ENCODE measurements around the gene ARID4B.
"Not testable (repeated sequence)": the region's sequence is repeated elsewhere in the genome, so short reads cannot be mapped to it uniquely, and the experiment has no call there.

Gene ARID4B

DNA sequence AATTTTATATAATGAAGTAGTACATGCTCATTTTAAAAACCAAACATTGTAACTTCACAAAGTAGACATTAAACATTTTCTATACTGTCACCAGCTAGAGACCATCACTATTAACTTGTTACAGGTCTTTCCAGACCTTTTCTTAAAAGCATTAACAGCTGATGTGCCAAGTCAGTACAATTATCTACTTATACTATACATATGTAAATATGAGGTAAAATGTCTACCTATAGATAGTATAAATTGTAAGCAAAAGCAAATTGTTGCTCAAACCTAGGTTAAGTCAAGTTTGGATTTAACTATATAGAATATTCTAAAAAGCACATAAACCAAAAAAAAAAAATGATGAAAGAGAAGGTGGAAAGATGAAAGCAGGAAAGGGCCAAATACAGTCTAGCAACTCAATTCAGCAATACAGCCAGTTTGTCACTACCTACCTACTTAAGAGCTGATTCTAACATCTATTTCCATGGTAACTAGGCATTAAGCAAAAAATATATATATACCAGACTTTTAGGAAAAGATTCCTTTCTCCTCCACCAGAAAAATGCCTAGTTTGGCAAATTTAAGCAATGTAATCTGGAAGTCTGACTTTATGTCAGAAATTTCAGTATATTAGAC, 34.5 kb downstream of the ARID4B start:
- no peak for DNase-seq

DNA sequence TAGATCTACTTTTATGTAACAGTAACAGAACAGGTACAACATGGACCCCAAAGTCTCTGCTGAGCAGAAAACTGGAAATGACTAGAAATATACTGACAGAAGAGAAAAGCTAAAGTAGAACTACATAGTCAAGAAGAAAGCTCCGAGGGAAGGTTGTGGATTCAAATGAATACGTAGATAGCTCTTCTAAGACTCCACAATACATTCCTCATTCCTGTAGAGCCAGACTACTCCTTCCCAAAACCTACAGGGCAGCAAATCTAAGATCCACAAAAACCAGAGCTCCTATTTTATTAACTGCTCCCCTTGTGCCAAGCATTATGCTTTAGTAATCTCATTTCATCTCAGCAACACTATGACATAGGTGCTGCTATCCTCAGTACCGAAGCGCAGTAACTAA, 35.2 kb downstream of the ARID4B start:
- no peak for DNase-seq

DNA sequence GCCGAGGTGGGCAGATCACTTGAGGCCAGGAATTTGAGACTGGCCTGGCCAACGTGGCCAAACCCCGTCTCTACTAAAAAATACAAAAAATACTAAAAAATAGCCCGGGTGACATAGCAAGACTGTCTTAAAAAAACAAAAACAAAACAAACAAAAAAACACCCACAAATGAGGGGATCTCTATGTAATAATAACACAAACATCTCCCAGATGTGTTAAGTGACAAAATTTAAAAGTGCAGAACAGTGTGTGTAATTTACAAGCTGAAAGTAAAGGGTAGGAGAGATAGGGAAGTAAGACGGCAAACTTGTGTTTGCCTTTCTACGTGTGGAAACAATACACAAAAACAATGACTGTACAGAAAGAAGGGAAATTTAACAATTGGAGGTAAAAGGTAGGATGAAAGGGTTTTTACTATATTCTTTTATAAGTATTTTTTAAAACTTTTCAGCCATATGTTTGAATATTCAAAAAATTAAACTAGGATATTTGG, 36.3 kb downstream of the ARID4B start:
- DNase-seq: no peak

DNA sequence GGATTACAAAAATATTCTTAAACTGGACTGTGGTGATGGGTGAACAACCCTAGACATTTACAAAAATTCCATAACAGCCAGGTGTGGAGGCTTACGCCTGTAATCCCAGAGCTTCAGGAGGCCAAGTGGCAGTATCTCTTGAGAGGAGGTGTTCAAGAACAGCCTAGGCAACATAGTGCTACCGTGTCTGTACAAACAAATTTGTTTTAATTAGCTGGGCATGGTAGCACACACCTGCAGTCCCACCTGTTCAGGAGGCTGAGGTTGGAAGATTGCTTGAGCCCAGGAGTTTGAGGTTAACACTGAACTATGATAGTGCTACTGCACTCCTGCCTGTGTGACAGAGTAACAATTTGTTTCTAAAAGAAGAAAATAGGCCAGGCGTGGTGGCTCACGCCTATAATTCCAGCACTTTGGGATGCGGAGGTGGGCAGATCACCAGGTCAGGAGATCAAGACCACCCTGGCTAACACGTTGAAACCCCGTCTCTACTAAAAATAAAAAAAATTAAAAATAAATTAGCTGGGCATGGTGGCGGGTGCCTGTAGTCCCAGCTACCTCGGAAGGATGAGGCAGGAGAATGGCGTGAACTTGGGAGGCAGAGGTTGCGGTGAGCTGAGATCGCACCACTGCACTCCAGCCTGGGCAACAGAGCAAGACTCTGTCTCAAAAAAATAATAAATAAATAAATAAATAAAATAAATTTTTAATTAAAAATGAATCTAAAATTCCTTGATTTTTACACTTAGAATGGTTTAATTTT, 37.1 kb downstream of the ARID4B start:
- no peak for DNase-seq

DNA sequence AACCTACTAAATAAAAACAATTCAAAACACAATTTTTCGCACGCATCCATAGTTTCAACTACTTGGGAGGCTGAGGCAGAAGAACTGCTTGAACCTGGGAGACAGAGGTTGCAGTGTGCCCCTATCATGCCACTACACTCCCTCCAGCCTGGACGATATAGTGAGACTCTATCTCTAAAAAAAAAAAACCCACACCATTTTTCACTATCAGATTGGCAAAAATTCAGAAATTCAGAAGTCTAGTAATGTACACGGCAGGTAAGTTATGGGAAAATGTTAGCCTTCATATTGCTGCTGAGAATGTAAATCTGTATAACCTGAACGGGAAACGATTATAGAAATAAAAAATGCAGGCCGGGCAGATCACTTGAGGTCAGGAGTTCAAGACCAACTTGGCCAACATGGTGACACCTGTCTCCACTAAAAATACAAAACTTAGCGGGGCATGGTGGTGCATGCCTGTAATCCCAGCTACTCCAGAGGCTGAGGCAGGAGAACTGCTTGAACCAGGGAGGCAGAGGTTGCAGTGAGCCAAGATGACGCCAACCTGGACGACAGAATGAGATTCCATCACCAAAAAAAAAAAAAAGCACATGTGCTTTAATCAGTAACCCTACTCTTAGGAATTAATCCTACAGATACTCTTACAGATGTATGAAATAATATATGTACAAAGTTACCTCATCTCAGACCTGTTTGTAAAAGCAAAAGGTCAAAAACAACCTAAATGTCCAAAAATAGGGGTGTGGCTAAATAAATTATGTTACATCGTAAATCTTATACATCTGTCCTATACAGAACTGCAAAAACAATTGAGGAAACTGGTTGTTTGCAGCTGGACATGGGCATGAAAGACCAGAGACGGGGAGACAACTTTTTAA, 37.9 kb downstream of the ARID4B start:
- DNase-seq: no peak

DNA sequence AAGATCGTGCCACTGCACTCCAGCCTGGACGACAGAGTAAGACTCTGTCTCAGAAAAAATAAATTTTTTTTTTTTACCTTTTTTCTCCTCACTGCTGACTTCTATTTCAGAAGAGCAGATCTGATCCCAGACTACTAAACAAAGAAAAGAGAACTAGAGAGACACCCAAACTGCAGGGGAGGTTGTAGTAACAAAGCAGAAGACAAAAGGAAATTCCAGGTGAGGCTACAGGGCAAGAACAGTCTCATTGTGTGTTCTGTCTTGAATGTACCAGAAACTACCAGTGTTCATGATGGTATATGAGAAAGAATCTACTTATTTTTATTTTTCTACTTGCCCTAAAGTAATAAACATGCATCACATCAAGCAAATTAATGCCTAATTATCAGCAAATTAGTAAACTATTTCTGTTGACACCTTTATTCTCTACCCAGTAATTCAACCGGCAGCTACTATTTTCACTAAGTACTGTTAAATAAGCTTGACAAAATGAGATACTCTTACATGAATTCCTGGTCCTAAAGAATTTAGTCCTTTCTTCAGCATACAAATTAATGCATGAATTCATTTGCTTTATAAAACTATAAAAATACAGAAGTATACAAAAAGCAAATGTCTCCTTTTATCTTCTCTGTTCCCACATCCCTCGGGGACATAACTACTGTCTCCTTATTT, 40.6 kb downstream of the ARID4B start:
- no peak for DNase-seq

DNA sequence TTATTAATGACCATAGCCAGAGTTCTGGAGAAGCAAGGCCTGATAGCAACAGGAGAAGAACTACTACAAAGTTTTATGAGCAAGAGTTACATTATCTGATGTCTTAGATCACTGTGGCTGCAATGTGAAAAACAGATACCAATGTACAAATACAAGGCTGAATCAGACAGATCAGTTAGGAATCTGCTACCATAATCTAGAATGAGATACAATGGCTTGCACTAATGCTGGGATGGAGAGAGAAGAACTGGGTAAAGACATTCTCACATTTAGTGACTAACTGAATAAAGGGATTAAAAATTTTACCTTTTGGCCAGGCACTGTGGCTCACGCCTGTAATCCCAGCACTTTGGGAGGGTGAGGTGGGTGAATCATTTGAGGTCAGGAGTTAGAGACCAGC, 41.3 kb downstream of the ARID4B start:
- no peak for DNase-seq

DNA sequence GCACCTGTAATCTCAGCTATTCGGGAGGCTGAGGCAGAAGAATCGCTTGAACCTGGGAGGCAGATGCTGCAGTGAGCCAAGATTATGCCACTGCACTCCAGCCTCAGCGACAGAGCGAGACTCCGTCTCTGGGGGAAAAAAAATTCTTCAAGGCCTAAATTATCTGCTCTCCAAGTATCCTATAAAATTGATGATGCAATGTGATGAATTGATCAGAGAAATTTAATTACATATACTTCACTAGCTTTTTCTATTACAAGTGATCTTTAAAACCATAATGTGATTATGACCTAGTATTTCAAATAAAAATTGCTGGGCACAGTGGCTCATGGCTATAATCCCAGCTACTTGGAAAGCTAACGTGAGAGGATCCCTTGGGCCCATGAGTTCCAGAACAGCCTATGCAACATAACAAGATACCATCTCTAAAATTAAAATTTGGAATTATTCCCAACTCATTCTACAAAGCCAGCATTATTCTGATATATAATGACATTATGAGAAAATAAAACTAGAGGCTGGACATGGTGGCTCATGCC, 43.7 kb downstream of the ARID4B start:
- no peak for DNase-seq

DNA sequence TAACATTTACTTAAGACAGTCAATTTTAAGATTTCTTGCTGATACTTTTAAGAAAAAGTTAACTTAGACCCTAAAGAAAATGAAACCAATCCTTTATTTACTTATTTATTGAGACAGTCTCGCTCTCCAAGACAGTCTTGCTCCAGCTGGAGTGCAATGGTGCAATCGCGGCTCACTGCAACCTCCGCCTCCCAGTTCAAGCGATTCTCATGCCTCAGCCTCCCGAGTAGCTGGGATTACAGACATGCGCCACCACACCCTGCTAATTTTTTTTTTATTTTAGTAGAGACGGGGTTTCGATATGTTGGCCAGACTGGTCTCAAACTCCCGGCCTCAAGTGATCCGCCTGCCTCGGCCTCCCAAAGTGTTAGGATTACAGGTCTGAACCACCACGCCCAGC, 44.3 kb downstream of the ARID4B start:
- DNase-seq: not testable (repeated sequence)

DNA sequence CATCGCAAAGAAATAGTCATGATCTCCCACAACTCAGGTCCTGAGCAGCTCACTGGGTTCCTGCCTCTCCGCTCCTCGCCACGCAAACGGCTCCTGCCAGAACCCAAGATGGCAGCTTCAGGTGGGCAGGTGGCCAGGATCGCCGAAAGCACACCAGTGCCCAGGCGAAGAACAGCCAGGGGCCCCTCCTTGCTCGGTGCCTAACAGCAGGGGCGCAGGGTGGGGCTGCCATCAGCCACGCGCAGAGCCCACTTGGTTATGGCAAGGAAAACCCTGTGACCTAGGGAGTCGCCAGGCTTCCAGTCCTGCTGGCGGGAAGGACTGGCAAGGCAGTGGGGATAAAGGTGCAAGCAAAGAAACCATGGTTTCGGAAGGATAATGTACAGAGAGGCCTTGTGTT, 47.5 kb downstream of the ARID4B start:
- DNase-seq: no peak

DNA sequence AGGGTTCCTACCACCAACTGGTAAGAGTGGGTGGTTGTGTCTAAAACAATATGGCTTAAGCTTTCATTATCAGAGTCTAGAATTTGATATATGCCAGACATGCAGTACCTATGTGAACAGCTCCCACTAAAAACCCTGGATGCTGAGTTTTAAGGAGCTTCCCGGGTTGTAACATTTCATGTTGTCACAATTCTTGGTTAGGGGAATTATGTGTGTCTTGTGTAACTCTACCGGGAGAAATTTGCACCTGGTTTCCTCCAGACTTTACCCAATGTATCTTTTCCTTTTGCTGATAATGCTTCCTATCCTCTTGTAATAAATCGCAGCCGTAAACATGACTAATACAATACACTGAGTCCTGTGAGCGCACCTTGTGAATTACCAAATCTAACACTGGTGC, 48.3 kb downstream of the ARID4B start:
- no peak for DNase-seq

DNA sequence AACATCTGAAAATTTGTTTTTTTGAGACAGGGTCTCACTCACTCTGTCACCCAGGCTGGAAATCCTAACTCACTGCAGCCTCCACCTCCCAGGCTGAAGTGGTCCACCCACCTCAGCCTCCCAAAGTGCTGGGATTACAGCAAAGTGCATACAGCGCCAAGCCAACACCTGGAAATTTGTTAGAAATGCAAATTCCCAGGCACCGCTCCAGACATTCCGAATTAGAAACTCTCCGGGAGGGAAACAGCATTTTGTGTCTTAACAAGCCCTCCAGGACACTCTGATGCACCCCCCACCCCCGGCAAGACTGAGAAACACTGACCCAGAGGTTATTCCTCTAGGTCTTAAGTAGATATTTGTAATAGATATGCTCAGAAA, 49.1 kb downstream of the ARID4B start:
- no peak for DNase-seq

DNA sequence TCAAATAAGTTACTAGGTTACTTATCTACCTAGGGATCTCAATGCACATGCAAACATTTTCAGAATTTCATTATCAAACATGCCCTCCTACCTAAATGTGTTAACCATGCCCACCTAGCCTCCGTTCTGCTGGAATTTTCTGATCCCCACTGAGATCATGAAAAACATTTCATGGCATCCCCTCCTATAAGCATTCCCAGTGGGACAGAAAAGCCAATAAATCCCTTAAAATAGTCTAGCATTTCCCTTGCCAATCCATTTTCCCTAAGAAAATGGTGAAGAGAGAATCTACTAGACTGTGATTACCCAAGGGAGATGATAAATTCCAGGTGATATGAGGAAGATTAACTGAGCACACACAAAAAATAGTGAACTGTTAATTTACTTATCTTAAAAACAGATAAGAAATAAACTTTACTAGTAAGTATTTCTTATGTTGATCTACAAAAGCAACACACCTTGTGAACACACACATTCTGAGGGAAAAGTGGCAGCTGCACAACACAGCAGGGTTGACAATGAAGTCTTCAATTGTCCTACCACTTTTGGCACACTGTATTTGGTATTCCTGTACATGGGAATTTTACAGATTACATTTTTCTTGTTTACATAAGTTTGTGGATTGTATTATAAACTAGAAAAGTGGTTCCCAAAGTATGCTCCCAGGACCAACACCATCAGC, 49.6 kb downstream of the ARID4B start:
- DNase-seq: no peak

DNA sequence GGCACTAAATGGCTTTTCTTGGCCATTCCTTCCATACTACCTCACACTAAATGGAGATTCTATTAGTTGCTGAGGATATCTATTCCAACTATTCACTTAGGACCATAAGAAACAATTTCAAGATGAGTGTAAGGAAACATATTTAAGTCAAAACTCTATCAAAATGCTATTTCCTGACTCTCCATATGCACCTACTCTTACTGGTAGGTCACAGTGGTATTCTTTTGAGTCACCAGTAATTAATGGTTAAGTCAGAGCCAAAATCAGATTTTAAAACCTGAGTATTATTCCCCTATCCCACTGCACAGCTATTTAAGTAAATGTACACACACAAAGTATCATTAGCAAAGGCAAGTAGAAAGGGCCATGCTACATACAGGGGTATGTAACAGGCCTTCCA, 50.3 kb downstream of the ARID4B start:
- DNase-seq: no peak

DNA sequence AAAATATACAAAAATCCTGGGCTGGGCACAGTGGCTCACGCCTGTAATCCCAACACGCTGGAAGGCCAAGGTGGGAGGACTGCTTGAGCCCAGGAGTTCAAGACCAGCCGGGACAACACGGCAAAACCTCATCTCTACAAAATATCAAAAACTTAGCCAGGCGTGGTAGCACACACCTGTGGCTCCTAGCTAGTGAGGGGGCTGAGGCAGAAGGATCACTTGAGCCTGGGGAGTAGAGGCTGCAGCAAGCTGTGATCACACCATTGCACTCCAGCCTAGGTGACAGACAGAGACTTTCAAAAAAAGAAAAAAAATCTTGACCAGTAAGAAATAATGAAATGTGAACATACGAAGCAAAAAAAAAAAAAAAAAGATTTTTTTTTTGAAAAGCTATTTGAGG, 52.1 kb downstream of the ARID4B start:
- DNase-seq: no peak

DNA sequence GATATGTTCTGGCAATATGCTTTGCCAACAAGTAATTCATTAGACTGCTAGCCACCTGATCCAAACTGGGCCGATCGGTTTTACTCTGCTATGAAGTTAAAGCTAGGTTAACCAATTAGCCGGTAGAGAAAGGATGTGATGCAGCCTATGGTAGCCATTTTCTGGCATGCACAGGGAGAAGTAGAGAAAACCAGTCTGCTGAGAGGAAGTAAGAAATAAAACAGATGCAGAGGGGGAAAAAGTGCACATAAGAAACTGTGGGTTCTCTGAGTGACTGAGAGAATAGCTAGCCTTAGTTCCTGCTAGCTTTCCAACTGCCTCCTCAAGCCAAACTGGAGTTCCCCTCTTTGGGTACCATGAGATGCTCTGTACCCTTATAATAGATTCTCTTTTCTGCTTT, 52.8 kb downstream of the ARID4B start:
- DNase-seq: no peak

DNA sequence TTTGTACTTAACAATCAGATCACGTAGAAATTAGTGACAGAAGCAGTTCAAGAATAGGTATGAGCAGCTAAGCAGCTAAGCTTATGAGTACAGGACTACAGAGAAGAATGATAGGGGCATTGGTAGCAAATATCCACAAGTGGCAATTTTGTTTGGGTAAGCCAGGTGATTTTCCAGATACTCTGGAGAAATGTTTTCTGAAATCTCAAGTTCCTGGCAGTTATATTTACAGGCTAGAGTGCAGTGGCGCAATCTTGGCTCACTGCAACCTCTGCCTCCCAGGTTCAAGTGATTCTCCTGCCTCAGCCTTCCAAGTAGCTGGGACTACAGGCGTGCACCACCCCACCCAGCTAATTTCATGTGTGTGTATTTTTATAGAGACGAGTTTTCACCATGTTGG, 55.1 kb downstream of the ARID4B start:
- no peak for DNase-seq

DNA sequence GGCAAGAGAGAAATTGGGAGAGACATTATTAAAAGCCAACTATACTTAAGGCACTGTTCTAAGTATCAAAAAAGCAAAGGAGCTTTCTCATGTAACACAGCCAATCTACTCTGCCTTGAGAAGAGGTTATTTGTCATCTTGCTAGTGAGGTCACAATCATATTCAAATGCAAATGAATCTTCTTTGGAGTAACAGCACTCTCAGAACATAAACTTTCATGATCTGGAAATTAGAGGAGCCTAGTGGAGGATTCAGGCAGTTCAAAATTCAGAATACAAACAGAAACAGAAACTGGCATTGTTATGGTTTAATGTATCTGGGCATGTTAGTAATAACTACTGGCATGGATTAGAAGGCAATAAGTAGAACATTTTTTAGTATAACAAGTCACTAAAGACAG, 57.4 kb downstream of the ARID4B start:
- DNase-seq: no peak

DNA sequence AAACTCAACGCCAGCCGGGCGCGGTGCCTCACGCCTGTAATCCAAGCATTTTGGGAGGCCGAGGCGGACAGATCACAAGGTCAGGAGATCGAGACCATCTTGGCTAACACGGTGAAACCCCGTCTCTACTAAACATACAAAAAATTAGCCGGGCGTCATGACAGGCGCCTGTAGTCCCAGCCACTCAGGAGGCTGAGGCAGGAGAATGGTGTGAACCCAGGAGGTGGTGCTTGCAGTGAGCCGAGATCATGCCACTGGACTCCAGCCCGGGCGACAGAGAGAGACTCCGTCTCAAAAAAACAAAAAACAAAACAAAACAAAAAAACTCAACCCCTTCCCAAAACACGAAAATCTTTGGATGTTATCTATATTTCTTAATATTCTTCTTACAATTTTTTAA, 58.0 kb downstream of the ARID4B start:
- not testable (repeated sequence) for DNase-seq

DNA sequence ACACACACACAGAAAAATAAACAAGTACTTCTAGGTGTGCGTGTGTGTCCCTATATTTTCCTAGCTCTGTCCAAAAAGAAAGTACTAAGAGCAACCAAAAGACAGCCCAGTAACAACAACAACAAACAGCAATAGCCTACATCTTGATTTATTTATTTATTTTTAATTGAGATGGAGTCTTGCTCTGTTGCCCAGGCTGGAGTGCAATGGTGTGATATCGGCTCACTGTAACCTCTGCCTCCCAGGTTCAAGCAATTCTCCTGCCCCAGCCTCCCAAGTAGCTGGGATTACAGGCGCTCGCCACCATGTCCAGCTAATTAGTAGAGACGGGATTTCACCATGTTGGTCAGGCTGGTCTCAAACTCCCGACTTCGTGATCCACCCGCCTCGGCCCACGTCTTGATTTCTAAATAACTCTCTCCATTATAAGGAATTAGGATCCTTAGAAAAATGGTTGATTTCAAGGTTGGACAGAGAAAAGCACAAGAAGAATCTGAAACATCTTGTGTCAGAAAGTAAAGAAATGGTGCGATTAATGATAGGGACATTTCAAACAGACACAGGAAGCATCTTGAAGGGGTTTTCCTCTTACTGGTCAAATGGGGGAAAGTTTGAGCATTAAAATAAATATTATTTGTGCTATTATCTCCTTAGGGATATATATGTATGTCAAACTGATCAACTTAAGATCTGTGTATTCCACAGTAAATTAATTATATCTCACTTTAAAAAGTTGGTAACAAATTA, 59.4 kb downstream of the ARID4B start:
- DNase-seq: no peak

DNA sequence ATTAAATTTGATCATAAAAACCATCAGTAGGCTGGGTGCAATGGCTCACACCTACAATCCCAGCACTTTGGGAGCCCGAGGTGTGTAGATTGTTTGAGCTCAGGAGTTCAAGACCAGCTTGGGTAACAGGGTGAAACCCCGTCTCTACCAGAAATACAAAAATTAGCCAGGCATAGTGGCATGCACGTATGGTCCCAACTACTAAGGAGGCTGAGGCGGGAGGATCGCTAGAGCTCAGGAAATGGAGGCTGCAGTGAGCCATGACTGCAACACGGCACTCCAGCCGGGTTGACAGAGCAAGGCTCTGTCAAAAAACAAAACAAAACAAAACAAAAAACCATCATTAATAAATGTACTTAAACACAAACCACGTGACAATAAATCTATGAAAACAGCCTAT, 61.0 kb downstream of the ARID4B start:
- DNase-seq: no peak

DNA sequence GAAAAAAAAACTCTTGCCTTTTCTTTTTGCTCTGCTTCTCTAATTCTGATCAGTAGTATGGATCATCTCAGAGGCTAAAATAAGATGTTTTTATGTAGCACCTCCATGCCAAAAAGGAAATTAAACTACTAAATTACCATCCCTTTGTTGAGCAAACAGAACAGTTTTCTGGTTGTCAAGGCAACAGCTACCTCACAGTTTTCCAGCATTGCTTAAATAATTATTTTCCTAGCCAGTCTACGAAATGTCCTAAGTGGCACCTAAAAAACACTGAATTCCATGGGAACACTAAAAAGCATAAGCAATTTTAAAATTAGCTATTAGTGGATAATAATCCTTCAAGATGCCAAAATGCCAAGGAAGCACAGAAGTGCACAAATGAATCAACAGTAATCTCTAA, 61.7 kb downstream of the ARID4B start:
- no peak for DNase-seq

All from RPMI8226 (cell line).